HL-60 (cell line): ENCODE results near the gene SAFB.

ENCODE experiments used
- DNase-seq, 2 experiments: peaks; one replicate each; pipeline ENCODE4 v3.0.0-alpha.2; 2010 to 2020; ENCODE audit warnings: low read depth in 1 of 2, low spot score in 1 of 2
- H3K27ac ChIP-seq: fragments of 250-450 bp; sonication (Bioruptor Pico); replicated peaks from 2 replicates; pipeline ENCODE4 v1.5.1; 2020; ENCODE audit warnings: mild to moderate bottlenecking, moderate library complexity
- H3K27me3 ChIP-seq: fragments of 250-450 bp; sonication (Bioruptor Pico); 2 replicates; pipeline ENCODE4 v1.5.1; 2021; ENCODE audit warnings: mild to moderate bottlenecking, moderate library complexity; ENCODE audit not compliant: insufficient read depth, poor library complexity, severe bottlenecking
- H3K4me3 ChIP-seq: replicated peaks from 2 replicates; pipeline ENCODE4 v1.5.1; 2011; ENCODE audit warnings: mild to moderate bottlenecking, control low read depth, low read length; ENCODE audit not compliant: insufficient read depth
- CTCF ChIP-seq: IDR thresholded peaks from one replicate; pipeline ENCODE4 v1.5.1; 2011; ENCODE audit warnings: low read length, control low read depth, inconsistent platforms; ENCODE audit not compliant: insufficient read depth
- GABPA ChIP-seq: IDR thresholded peaks from 2 replicates; pipeline ENCODE4 v1.6.1; 2012; ENCODE audit warnings: low read depth
- POLR2AphosphoS5 ChIP-seq: IDR thresholded peaks from 2 replicates; pipeline ENCODE4 v1.6.1; 2012; ENCODE audit warnings: low read depth
- REST ChIP-seq: IDR thresholded peaks from 2 replicates; pipeline ENCODE4 v1.6.1; 2012; ENCODE audit warnings: low read depth; ENCODE audit not compliant: insufficient replicate concordance
- SPI1 ChIP-seq: IDR thresholded peaks from 2 replicates; pipeline ENCODE4 v1.6.1; 2012; ENCODE audit warnings: low read depth, mild to moderate bottlenecking, borderline replicate concordance

The SAFB gene

GRCh38 chr19:5678071-5678718, 55.3 kb downstream of the SAFB start:
- H3K27ac ChIP-seq: no peak overlapping the region
- H3K4me3 ChIP-seq: no peak overlapping the region
- TF ChIP-seq CTCF (no peak), REST (no peak), GABPA (no peak), SPI1 (no peak), POLR2AphosphoS5 (no peak)
- DNase-seq: no peak
- H3K27me3 ChIP-seq: no peaks in the 10 kb centered on the region

GRCh38 chr19:5679289-5680083, 56.6 kb downstream of the SAFB start:
- no peak for TF ChIP-seq POLR2AphosphoS5
- no peak for TF ChIP-seq GABPA
- no peak for TF ChIP-seq SPI1
- H3K27me3 ChIP-seq: no peaks in the 10 kb centered on the region
- H3K27ac ChIP-seq: peak overlapping the region; percentile 90
- peak in 1 of 2 experiments; percentile 42 for DNase-seq
- peak overlapping the region; percentile 97 for H3K4me3 ChIP-seq

- Histone ChIP-seq H3K27ac (peak overlapping the region; percentile 90), H3K4me3 (peak overlapping the region; percentile 97), H3K27me3 (no peaks in the 10 kb centered on the region)
- no peak for TF ChIP-seq SPI1
- TF ChIP-seq CTCF: no peak
- TF ChIP-seq GABPA: no peak
- no peak for TF ChIP-seq POLR2AphosphoS5
- no peak for TF ChIP-seq REST
- peak in 1 of 2 experiments; percentile 61 for DNase-seq
Observed at GRCh38 chr19:5680084-5680436, 57.2 kb downstream of the SAFB start.
